T-helper 2 cell treated with Interferon-gamma antibody and Interleukin-4, amounts not matched to agents 5 μg/mL and 100 μg/mL, for 36 hours (primary cell): ENCODE data around the gene MYORG.
A peak's percentile ranks its signal among the peaks of the same experiment; 100 is the strongest.

Experiments used
- DNase-seq: peaks from one replicate; pipeline ENCODE4 v3.0.0; 2021; ENCODE audit warnings: low spot score
- H3K27ac Mint-ChIP-seq: one replicate; pipeline ENCODE4 v1.8.0; 2021; ENCODE audit warnings: mild to moderate bottlenecking, mixed read lengths
- H3K27me3 Mint-ChIP-seq: one replicate; pipeline ENCODE4 v1.8.0; 2021; ENCODE audit warnings: low read depth, mixed read lengths
- H3K36me3 Mint-ChIP-seq: one replicate; pipeline ENCODE4 v1.8.0; 2021; ENCODE audit warnings: low read depth, mixed read lengths
- H3K4me1 Mint-ChIP-seq: one replicate; pipeline ENCODE4 v1.8.0; 2021; ENCODE audit warnings: low read depth, mixed read lengths
- H3K4me3 Mint-ChIP-seq: one replicate; pipeline ENCODE4 v1.8.0; 2022; ENCODE audit warnings: mild to moderate bottlenecking, moderate library complexity, mixed read lengths
- H3K9me3 Mint-ChIP-seq: one replicate; pipeline ENCODE4 v1.8.0; 2021; ENCODE audit warnings: mixed read lengths

MYORG gene

DNA sequence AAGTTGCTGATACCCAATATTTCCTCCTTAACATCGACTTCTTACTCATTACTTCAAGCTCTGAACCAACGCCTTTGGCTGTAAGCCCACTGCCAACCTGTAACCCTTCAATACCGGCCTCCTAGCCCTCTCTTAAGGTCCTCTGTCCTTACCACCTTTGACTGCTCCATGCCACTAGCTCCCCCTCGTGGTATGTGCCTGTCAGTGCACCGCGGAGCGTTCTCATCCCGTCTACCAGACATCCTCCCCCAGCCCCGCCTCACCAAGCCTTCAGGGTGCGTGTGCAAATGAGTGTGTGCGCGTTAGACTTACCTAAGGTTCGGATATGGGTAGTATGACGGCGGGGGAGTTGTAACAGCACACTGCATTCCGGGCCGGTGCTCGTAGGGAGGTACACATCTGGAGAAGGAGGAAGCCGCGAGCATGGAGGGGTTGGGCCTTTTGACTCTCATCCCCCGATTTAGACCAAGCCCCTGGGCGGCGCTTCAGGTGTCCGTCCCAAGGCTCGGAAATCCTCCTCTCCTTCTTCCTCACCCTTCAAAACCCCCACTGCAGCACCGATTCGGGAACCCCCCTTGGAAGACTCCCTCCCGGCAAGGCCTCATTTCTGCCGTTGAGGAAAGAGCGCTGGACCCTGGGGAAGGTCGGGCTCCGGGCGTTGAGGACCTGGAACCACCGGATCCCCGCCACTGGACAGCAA, 2.8 kb upstream of the MYORG start:
- Mint-ChIP-seq H3K4me3 (peak overlapping the region; percentile 86), H3K9me3 (no peaks in the 10 kb centered on the region), H3K27ac (peak overlapping the region; percentile 77), H3K36me3 (no peaks in the 10 kb centered on the region), H3K4me1 (peaks cover 32% of the 10 kb centered on the region), H3K27me3 (peaks cover 3% of the 10 kb centered on the region)
- peak; percentile 88 for DNase-seq

DNA sequence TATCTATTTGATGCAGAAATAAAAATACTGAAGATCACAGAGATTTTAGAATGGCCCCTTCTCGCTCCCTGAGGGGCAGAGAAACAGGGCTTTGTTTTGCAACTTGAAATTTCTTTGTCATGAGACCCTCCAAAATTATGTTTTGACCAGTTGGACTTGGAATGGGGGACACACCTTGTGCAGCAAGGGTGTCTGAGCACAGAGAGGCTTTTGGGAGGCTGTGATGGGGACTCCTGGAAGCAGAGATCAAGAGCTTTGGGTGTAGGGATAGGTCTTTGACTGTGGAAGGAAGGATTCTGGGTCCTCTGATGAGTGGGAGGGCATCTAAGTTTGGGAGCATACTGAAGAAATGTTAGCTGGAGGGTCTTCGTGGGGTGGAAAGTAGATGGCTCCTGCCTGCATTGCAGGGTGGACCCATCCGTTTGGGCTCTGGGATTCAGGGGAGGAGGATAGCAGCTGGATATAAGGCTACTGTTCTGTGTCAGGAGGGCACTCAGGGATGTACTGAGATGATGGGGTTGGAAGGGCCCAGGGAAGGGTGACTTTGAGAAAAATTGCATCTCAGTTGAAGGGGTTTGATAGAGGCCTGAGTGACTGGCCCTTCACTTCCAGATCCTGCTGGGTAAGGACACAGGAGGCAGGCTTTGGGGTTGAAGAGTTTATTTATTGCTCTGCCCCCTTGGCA, 1.8 kb upstream of the MYORG start:
- Mint-ChIP-seq H3K27ac (no peak overlapping the region), H3K36me3 (no peaks in the 10 kb centered on the region), H3K4me3 (peak overlapping the region; percentile 42), H3K27me3 (no peaks in the 10 kb centered on the region), H3K9me3 (no peaks in the 10 kb centered on the region), H3K4me1 (peaks cover 29% of the 10 kb centered on the region)
- DNase-seq, result no peak

DNA sequence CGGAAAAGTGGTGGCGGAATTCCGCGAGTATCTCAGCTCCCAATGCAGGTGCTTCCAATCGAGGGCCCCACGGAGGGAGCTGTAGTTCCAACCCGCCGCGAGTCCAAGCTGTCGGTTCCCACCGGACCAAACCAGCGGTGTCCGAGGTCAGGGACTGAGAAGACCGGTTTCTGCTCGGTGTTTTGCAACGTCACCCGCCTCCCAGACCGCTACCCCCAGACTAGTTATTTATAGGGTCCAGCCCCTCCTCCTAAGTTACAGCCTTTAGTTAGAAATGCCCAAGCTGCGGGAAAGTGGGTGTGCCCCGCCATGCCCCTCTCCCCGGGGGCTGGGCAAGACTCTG, 677 bp upstream of the MYORG start:
- Mint-ChIP-seq H3K4me1 (peaks cover 29% of the 10 kb centered on the region), H3K27me3 (no peaks in the 10 kb centered on the region), H3K9me3 (no peaks in the 10 kb centered on the region), H3K36me3 (no peaks in the 10 kb centered on the region), H3K4me3 (peak overlapping the region; percentile 90), H3K27ac (no peak overlapping the region)
- DNase-seq, result no peak

DNA sequence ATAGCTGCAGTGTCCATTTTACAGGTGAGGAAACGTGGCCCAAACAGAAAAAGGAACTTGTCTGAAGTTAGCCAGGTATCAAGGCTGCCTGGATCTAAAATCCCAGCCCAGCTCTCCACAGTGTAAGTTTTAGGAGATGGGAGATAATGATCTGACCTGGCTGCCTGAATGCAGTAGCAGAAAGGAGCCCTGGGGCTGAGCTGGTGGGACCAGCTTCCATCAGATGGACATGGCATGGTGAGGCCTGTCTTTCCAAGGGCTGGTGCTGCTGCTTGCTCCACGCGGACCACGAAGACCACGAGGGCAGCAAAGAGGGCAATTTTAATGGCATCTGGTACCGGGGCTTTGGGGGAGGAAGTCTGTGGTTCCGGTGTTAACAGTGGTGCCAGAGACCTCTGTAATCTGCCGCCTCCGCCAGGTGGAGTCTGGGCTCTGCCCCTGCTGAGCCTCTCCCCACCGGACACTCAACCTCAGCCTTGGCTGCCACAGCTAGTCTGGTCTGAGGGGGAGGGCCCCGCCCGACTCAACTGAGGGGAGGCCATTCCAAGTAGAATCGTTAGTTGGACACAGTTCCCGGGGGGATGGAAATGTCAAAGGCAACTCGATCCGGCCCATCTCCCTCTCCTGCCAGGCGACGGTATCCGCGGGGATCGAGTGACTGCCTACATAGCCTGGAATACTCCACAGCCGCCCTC, 650 bp downstream of the MYORG start:
- Mint-ChIP-seq H3K4me3 (peak overlapping the region; percentile 90), H3K36me3 (peaks cover 2% of the 10 kb centered on the region), H3K27ac (peak overlapping the region; percentile 72), H3K9me3 (no peaks in the 10 kb centered on the region), H3K27me3 (no peaks in the 10 kb centered on the region), H3K4me1 (peaks cover 27% of the 10 kb centered on the region)
- DNase-seq, result peak; percentile 30

DNA sequence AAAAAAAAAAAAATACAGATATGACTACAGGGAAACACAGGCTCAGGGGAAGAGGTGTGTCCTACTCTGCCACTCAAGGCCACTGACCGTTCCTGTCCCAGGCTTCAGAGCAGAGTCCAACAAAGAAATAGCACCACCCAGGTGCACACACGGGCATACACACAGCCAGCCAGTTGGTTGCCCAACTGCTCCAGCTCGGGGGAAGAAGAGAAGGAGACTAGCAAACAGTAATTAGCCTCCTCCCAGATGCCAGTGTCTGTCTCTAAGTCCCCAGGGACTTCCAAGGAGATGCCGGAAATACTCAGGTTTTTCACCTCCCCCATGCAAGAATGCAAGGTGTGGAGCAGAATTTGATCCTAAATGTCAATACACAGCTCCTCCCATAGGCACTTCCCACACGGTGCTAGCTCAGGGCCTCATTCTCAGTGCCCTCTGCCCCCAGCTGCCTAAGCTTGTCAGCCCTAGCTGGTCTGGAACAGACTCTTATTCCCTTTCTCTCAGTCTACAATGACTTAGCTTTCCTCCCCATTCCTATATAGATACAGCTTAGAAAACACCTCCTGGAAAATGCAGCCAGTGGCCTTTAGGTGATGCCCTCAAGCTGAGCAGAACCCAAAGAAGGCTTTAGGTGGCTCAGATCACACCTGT, 1.7 kb downstream of the MYORG start:
- Mint-ChIP-seq H3K4me3 (peak overlapping the region; percentile 90), H3K27ac (no peak overlapping the region), H3K36me3 (peaks cover 2% of the 10 kb centered on the region), H3K27me3 (no peaks in the 10 kb centered on the region), H3K4me1 (peaks cover 21% of the 10 kb centered on the region), H3K9me3 (no peaks in the 10 kb centered on the region)
- DNase-seq, result no peak

DNA sequence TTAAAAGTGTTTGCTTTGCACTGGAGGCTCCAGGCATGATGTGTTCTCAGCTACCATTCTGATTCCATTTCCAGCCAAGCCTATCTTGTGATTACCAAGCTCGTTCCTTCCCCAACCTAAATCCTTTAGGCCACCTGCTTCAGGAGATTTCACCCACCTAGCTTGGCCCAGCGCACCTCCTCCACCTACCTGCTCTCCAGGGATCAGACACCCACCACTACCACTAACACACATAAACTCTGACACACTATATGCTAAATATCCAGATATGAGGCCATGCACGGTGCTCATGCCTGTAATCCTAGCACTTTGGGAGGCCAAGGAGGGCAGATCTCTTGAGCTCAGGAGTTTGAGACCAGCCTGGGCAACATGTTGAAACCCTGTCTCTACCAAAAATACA, 2.4 kb downstream of the MYORG start:
- Mint-ChIP-seq H3K4me3 (no peak overlapping the region), H3K27ac (no peak overlapping the region), H3K9me3 (no peaks in the 10 kb centered on the region), H3K36me3 (peaks cover 2% of the 10 kb centered on the region), H3K4me1 (peaks cover 15% of the 10 kb centered on the region), H3K27me3 (no peaks in the 10 kb centered on the region)
- no peak for DNase-seq

DNA sequence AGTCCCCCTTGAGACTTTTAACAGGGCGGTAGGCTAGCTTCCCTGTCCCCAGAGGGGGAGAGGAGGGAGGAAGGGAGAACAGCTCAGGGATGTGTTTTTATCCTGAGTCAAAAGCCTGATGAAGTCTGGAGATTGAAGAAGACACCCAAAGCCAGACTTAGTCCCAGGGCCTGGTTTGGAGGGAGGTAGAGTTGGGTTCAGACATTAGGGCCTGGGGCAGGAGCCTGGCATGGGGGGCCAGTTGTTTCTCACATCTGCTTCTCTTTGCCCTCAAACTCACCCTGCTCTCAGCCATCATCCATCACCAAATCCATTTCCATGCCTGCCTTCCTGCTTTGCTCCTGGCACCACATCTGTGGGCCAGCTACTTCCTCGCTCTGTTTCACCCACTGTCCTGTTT, 2.9 kb downstream of the MYORG start:
- Mint-ChIP-seq H3K4me3 (no peak overlapping the region), H3K9me3 (peaks cover 1% of the 10 kb centered on the region), H3K36me3 (peaks cover 2% of the 10 kb centered on the region), H3K4me1 (peaks cover 13% of the 10 kb centered on the region), H3K27ac (no peak overlapping the region), H3K27me3 (no peaks in the 10 kb centered on the region)
- DNase-seq, result no peak

DNA sequence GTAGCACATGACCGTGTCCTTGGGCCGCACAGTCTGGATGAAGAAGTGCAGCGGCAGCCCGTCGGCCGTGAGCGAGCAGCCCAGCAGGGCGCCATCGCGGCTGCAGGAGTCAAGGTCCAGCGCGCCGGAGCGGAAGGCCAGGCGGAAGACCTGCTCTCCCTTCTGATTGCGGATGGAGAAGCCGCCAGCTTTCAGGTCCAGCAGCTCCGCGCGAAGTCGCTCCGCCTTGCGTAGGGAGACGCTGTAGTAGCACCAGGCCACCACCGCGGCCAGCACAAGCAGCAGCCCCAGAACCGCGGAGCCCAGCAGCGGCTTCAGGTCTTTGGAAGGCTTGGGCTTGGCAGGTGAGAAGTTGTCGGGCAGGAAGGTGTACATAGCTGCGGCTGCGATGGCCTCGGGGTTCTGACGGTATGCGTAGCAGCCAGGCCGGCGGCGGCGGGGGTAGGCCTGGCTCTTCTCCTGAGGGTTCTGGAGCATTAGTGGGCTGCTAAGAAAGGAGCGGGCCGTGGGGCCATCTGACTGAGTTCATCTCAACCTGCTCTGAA, 4.2 kb downstream of the MYORG start:
- Mint-ChIP-seq H3K4me1 (peaks cover 8% of the 10 kb centered on the region), H3K36me3 (peaks cover 7% of the 10 kb centered on the region), H3K27ac (no peak overlapping the region), H3K9me3 (peaks cover 6% of the 10 kb centered on the region), H3K4me3 (no peak overlapping the region), H3K27me3 (no peaks in the 10 kb centered on the region)
- no peak for DNase-seq

DNA sequence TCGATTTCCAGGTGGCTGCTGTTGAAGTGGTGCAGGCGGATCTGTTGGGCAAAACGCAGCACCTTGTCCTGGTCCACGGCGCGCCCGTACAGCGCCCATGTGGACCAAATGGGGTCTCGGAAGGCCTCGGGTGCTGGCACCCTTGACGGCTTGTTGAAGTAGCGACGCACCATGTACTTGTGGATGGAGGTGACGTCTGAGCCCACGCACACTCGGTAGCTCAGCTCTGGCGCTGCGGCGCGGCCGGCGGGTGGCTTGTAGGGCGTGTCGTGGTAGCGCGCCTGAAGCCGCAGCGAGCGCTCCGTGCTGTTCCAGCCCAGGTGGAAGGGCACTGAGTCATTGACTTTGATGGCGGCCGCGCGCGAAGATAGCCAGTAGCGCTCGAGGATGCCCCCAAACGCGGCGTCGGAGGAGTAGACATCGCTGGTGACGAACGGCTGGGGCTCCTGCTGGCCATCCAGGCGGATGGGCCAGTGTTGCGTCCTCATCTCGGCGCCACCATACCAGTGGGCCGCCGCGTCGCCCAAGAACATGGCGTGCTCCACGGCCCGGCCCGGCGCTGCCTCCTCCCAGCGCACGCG, 4.7 kb downstream of the MYORG start:
- H3K36me3 Mint-ChIP-seq, result peaks cover 7% of the 10 kb centered on the region
- no peak for DNase-seq
- H3K4me1 Mint-ChIP-seq, result peaks cover 7% of the 10 kb centered on the region
- no peaks in the 10 kb centered on the region for H3K27me3 Mint-ChIP-seq
- H3K4me3 Mint-ChIP-seq, result no peak overlapping the region
- H3K9me3 Mint-ChIP-seq, result peaks cover 6% of the 10 kb centered on the region
- H3K27ac Mint-ChIP-seq, result no peak overlapping the region

DNA sequence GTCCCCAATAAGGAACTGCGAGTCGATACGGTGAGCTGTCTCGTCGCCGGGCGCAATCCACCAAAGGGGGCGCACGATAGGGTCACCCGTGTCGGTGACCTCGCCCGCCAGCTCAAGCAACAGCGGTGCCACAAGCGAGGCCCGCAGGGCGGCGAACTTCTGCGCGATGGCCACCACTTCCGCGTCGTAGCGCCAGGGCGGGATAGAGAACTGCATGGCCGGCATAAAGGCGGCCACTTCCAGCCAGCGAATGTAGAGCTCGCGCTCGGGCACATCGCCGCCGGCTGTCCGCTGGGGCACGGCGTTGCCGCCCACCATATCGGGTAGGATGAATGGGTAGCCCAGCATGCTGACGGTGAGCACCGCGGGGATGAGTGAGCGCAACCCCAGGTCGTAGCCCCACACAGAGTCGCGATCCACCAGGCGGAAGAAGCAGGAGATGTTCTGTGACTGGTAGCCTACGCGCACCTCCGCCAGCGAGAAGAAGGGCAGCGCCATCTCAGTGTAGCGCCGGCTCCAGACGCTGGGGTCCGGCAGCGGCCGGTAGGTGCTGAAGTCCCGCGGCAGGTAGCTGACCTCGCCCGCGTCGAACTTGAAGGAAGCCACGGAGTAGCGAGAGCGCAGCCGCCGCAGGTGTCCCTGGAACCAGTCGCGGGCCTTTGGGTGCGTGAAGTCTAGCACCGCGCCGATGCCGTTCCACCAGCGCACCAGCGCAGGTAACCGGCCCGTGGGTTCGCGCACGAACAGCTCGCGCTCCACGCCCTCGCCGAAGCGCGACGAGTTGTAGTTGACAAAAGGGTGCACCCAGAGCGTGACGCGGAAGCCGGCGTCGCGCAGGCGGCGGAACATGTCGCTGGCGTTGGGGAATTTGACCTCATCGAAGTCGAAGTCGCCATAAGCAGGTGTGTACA, 5.5 kb downstream of the MYORG start:
- Mint-ChIP-seq H3K4me3 (no peak overlapping the region), H3K27ac (no peak overlapping the region), H3K4me1 (peaks cover 6% of the 10 kb centered on the region), H3K27me3 (no peaks in the 10 kb centered on the region), H3K36me3 (peaks cover 7% of the 10 kb centered on the region), H3K9me3 (peaks cover 6% of the 10 kb centered on the region)
- DNase-seq, result no peak

DNA sequence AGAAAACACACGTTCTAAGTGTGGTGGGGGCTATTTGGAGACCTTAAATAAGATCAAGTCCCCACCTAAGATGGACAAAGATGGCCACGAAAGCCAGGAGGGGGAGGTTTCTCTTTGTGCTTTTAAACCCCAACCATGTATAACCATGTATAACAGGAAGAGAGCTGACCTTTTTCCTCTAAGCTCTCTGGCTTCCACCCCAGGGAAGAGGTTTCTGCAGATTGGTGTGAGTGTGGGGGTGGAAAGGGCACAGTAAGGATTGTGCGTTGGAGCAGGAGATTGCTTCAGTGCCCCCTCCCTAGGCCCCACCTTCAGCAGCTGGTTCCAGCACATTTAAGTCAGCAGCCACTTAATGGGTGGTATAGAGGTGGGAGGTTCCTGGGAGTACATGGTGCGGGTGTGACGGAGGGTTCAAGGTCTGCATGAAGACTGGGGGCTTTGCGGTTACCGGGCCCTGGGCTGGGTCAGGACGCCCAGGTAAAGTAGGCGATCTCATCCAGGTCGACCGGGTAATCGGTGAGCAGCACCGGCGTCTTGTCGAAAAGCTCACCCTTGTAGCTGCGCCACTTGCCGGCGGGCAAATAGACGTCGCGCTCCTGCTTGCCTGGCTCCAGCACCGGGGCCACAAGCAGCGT, 6.2 kb downstream of the MYORG start:
- Mint-ChIP-seq H3K4me1 (no peaks in the 10 kb centered on the region), H3K36me3 (peaks cover 7% of the 10 kb centered on the region), H3K9me3 (peaks cover 6% of the 10 kb centered on the region), H3K27me3 (no peaks in the 10 kb centered on the region), H3K4me3 (no peak overlapping the region), H3K27ac (no peak overlapping the region)
- no peak for DNase-seq

DNA sequence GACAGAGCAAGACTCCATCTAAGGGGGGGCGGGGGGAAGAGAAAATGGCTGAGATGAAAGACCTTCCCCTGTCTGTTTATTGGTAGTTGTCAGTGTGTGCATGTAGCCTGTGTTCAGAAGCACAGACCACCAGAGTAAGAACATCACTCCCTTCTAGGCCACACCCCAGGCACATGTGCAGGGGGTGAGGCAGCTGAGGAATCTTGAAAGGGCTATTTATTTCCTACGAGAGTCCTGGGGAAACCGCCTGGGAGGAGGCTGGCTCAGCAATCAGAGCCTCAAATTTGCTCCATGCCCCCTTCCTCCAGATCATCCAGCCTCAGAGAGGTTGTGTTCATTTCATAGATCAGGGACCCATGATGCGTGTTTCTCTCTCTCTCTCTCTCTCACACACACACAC, 7.1 kb downstream of the MYORG start:
- no peak for DNase-seq
- no peaks in the 10 kb centered on the region for H3K27me3 Mint-ChIP-seq
- H3K9me3 Mint-ChIP-seq, result peaks cover 6% of the 10 kb centered on the region
- no peak overlapping the region for H3K27ac Mint-ChIP-seq
- H3K36me3 Mint-ChIP-seq, result peaks cover 7% of the 10 kb centered on the region
- H3K4me1 Mint-ChIP-seq, result no peaks in the 10 kb centered on the region
- no peak overlapping the region for H3K4me3 Mint-ChIP-seq
